NCI-H2227 (cell line): ENCODE data around the gene SLC44A1.

Experiments
- DNase-seq: peaks from one replicate; lab custom pipeline; 2025; ENCODE audit not compliant: unreplicated experiment; lab: John Stamatoyannopoulos, UW

The SLC44A1 gene

GRCh38 chr9:105297442-105298075 is 53.1 kb downstream of the SLC44A1 start:
- no peak for DNase-seq

- no peak for DNase-seq
These were observed 54.9 kb downstream of the SLC44A1 start for GRCh38 chr9:105299190-105299854.

- no peak for DNase-seq
These were observed 58.3 kb downstream of the SLC44A1 start for GRCh38 chr9:105302728-105303127.

- DNase-seq = no peak
These were observed 61.4 kb downstream of the SLC44A1 start for GRCh38 chr9:105305856-105306255.

- no peak for DNase-seq
These were observed 62.1 kb downstream of the SLC44A1 start for GRCh38 chr9:105306351-105307140.

GRCh38 chr9:105307591-105308130 is 63.2 kb downstream of the SLC44A1 start:
- no peak for DNase-seq

GRCh38 chr9:105308461-105309341 is 64.2 kb downstream of the SLC44A1 start:
- no peak for DNase-seq

GRCh38 chr9:105309531-105309931 is 65.1 kb downstream of the SLC44A1 start:
- no peak for DNase-seq

- DNase-seq = no peak
These were observed 66.9 kb downstream of the SLC44A1 start for GRCh38 chr9:105311306-105311705.

GRCh38 chr9:105313238-105313637 is 68.8 kb downstream of the SLC44A1 start:
- DNase-seq = no peak

GRCh38 chr9:105316703-105317102 is 72.3 kb downstream of the SLC44A1 start:
- DNase-seq = no peak

- no peak for DNase-seq
These were observed 74.3 kb downstream of the SLC44A1 start for GRCh38 chr9:105318729-105319191.

GRCh38 chr9:105319202-105319813 is 74.9 kb downstream of the SLC44A1 start:
- no peak for DNase-seq

- no peak for DNase-seq
These were observed 76.1 kb downstream of the SLC44A1 start for GRCh38 chr9:105320568-105320967.

- no peak for DNase-seq
These were observed 83.8 kb downstream of the SLC44A1 start for GRCh38 chr9:105328296-105328695.

GRCh38 chr9:105328872-105329718 is 84.6 kb downstream of the SLC44A1 start:
- DNase-seq = no peak

GRCh38 chr9:105329719-105330062 is 85.2 kb downstream of the SLC44A1 start:
- DNase-seq = no peak

- DNase-seq = no peak
These were observed 85.8 kb downstream of the SLC44A1 start for GRCh38 chr9:105330201-105330600.

- no peak for DNase-seq
These were observed 86.3 kb downstream of the SLC44A1 start for GRCh38 chr9:105330755-105331154.
